Upper lobe of left lung (tissue), 6 donors: ENCODE data around the gene DNAJC10. TPM values are rescaled to one million over a fixed set of nuclear protein-coding genes. Genes with fewer than 3 reads are reported as not detected.

Experiments used
- ATAC-seq, 2 donors: fragments of 200-7000 bp; cut with Tn5 transposase; one replicate each; pipeline ENCODE4 v1.9.1; 2022; ENCODE audit warnings: mild to moderate bottlenecking in 2 of 2, moderate library complexity in 2 of 2; ENCODE audit not compliant: low FRiP score in 2 of 2
- DNase-seq, 2 donors: peaks; one replicate each; pipeline ENCODE4 v3.0.0-alpha.2; 2019 to 2020
- H3K27ac ChIP-seq, 4 donors: fragments of 200-600 bp; sonication (generic); one replicate each; pipeline ENCODE4 v1.5.1; 2016 to 2019
- H3K27me3 ChIP-seq, 4 donors: fragments of 200-600 bp; sonication (generic); one replicate each; pipeline ENCODE4 v1.5.1; 2017 to 2019
- H3K36me3 ChIP-seq, 4 donors: fragments of 200-600 bp; sonication (generic); one replicate each; pipeline ENCODE4 v1.5.1; 2016 to 2019
- H3K4me1 ChIP-seq, 4 donors: fragments of 200-600 bp; sonication (generic); one replicate each; pipeline ENCODE4 v1.5.1; 2018 to 2019
- H3K4me3 ChIP-seq, 4 donors: fragments of 200-600 bp; sonication (generic); one replicate each; pipeline ENCODE4 v1.5.1; 2017 to 2019; ENCODE audit warnings: mild to moderate bottlenecking in 2 of 4, moderate library complexity in 1 of 4
- H3K9me3 ChIP-seq, 4 donors: fragments of 200-600 bp; sonication (generic); one replicate each; pipeline ENCODE4 v1.5.1; 2018 to 2019
- EP300 ChIP-seq, 4 donors: sonication (generic); formaldehyde crosslinking; IDR thresholded peaks; one replicate each; pipeline ENCODE4 v1.5.1; 2017; ENCODE audit warnings: antibody characterized with exemption in 4 of 4, control low read depth in 2 of 4
- POLR2A ChIP-seq, 4 donors: fragments of 450-650 bp; IDR thresholded peaks; one replicate each; pipeline ENCODE4 v1.5.1; 2016 to 2017; ENCODE audit warnings: antibody characterized with exemption in 4 of 4, mild to moderate bottlenecking in 2 of 4
- POLR2AphosphoS5 ChIP-seq, 2 donors: sonication (generic); formaldehyde crosslinking; IDR thresholded peaks; one replicate each; pipeline ENCODE4 v1.5.1; 2017; ENCODE audit warnings: antibody characterized with exemption in 2 of 2
- WGBS, 2 donors: methylation state at CpG; one replicate each; pipeline ENCODE4 v1.1.5; 2017 to 2018; 5-methylcytosine and 5-hydroxymethylcytosine counted together
- small RNA-seq, 4 donors: library from RNA; depleted of rRNA; stranded (forward); fragments of <200 nt; gene quantifications; one replicate each; pipeline ENCODE3, GENCODE V24; 2016
- total RNA-seq, 6 donors: library from RNA; depleted of rRNA in 4 of 6; stranded (reverse); fragments of >200 nt in 4 of 6; gene quantifications; one replicate each; pipeline versions ENCODE4 v1.1.0 to v1.2.1, GENCODE V29; 2016 to 2021
- TF ChIP-seq, protein P1 (sequence below), 6 experiments: fragments of 450-650 bp in 4 of 6; fragments of 200-600 bp in 2 of 6; sonication (generic) in 2 of 6; IDR thresholded peaks; one replicate each; pipeline ENCODE4 v1.5.1; 2016 to 2019; ENCODE audit warnings: antibody characterized with exemption in 6 of 6
- donor health status: DM: no; HTN: no; CAD: no; lungs with moderate emphysema.
- donor health status: DM: no; HTN: yes; CAD: no; lungs with severe emphysema.

DNAJC10 gene
- total RNA-seq, 6 donors from 2014 or later: 13.7 to 94.6 (median 57.9) TPM

DNA sequence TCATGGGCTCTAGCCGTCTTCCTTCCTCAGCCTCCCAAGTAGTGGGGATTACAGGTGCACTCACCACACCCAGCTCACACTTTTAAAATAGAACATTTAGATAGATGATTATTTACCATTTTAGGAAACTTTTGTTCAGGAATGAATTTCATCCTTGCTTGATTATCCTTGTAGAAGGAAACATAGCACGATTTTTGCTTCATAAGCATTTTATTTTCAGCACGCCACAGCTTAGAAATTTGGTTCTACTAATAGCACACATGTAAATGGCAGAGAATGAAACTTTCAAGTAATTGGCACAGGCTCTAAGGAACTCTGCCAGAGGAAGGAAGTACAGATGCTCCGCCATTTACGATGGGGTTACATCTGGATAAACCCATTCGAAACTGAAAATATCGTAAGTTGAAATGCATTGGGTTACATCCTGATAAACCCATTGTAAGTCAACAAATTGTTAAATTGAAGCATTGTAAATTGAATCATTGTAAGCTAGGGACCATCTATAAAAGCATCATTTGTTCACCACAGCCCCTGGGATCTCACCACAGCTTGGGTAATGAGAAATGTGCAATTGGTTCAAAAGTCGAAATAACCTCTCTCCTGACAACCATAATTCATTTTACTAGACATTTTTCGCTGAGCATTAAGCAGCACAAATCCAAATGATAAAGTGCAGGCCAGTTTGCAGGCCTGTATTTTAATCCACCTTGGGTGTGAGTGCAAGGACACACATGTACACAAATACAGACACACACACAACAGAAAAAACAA is 117.2 kb downstream of the DNAJC10 start:
- 78 to 80% methylated on average over 9 of the region's 9 CpGs for WGBS, 2 donors
- DNase-seq (no peak), ATAC-seq (no peak)
- Histone ChIP-seq H3K36me3 (no peaks in the 10 kb centered on the region), H3K4me1 (no peaks in the 10 kb centered on the region), H3K27me3 (no peaks in the 10 kb centered on the region), H3K9me3 (no peaks in the 10 kb centered on the region), H3K27ac (no peak overlapping the region), H3K4me3 (no peak overlapping the region)
- TF ChIP-seq POLR2A (IDR thresholded peaks at IDR 0.05) (no peak), EP300 (IDR thresholded peaks at IDR 0.05) (no peak), POLR2AphosphoS5 (IDR thresholded peaks at IDR 0.05) (no peak)
- TF ChIP-seq, protein P1, sequence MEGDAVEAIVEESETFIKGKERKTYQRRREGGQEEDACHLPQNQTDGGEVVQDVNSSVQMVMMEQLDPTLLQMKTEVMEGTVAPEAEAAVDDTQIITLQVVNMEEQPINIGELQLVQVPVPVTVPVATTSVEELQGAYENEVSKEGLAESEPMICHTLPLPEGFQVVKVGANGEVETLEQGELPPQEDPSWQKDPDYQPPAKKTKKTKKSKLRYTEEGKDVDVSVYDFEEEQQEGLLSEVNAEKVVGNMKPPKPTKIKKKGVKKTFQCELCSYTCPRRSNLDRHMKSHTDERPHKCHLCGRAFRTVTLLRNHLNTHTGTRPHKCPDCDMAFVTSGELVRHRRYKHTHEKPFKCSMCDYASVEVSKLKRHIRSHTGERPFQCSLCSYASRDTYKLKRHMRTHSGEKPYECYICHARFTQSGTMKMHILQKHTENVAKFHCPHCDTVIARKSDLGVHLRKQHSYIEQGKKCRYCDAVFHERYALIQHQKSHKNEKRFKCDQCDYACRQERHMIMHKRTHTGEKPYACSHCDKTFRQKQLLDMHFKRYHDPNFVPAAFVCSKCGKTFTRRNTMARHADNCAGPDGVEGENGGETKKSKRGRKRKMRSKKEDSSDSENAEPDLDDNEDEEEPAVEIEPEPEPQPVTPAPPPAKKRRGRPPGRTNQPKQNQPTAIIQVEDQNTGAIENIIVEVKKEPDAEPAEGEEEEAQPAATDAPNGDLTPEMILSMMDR (IDR thresholded peaks at IDR 0.05): no peak

DNA sequence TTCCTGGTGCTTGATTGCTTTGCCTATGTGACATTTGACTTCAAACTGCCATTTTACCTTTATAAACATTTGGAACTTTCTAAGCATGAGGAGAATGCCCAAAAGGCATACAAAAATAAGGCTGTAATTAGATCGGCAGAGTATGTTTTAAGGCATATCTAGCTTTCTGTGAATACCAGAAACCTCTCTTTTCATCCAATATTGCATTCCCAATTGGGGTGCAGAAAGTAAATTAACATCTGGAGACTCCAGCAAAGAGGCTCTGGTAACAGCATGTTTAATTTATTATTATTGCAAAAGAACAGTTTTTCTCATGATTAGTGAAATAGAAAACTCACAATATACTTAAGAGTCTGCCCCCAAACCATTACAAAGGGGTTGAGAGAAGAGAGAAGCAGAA is 118.2 kb downstream of the DNAJC10 start:
- Histone ChIP-seq H3K4me3 (no peak overlapping the region), H3K27ac (no peak overlapping the region), H3K4me1 (no peaks in the 10 kb centered on the region), H3K27me3 (no peaks in the 10 kb centered on the region), H3K9me3 (no peaks in the 10 kb centered on the region), H3K36me3 (no peaks in the 10 kb centered on the region)
- WGBS, 2 donors: 44 to 56% methylated on average over 1 of the region's 1 CpG
- ATAC-seq: no peak
- TF ChIP-seq, protein P1 (IDR thresholded peaks at IDR 0.05): no peak
- TF ChIP-seq EP300 (IDR thresholded peaks at IDR 0.05): no peak
- TF ChIP-seq POLR2AphosphoS5 (IDR thresholded peaks at IDR 0.05): no peak
- TF ChIP-seq POLR2A (IDR thresholded peaks at IDR 0.05): no peak
- no peak for DNase-seq

DNA sequence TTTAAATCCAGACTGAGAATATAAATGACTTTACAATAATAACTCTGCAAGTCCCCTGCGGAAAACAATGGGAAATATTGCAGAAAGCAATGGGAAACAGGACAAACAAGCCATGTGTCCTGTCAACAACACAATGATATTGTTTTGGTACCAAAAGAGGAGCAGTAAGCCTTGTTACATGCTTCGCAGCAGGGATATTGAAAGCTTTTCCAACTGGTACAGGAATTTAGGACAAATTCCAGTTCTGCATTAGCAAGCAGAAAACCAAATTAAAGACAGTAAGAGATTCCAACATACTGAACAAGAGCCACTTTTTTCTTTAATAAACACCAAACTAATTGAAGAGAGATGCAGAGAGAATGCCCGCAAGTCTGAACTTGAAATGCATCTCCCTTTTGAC is 120.4 kb downstream of the DNAJC10 start:
- no peak for ATAC-seq
- DNase-seq: no peak
- Histone ChIP-seq H3K27me3 (no peaks in the 10 kb centered on the region), H3K9me3 (no peaks in the 10 kb centered on the region), H3K36me3 (no peaks in the 10 kb centered on the region), H3K4me3 (no peak overlapping the region), H3K4me1 (no peaks in the 10 kb centered on the region), H3K27ac (no peak overlapping the region)
- TF ChIP-seq, protein P1 (IDR thresholded peaks at IDR 0.05): no peak
- no peak for TF ChIP-seq POLR2AphosphoS5 (IDR thresholded peaks at IDR 0.05)
- TF ChIP-seq EP300 (IDR thresholded peaks at IDR 0.05): no peak
- TF ChIP-seq POLR2A (IDR thresholded peaks at IDR 0.05): no peak
- 70 to 71% methylated on average over 3 of the region's 3 CpGs for WGBS, 2 donors

Small RNA genes within 50 kb of the gene (small RNA-seq; reads per million reads assigned to genes)
- 0 reads per million in 4 donors for gene RF00019

Other genes with a start within 250 kb of the DNAJC10 start
- gene FRZB, start 150.4 kb downstream of the DNAJC10 start, total RNA-seq: 1 to 10 TPM in 4 of 6 donors, under 1 TPM in 1, not detected in 1; 0.39 to 5.7 (median 3.3) TPM